Mucosa of descending colon (tissue), 3 donors: ENCODE data around the gene SAMD4B. TPM values are rescaled to one million over a fixed set of nuclear protein-coding genes. Genes with fewer than 3 reads are reported as not detected.

ENCODE experiments used
- ATAC-seq: fragments of 200-7000 bp; cut with Tn5 transposase; one replicate; pipeline ENCODE4 v1.9.1; 2020; ENCODE audit warnings: mild to moderate bottlenecking, moderate library complexity
- DNase-seq, 3 donors: peaks; one replicate each; pipeline ENCODE4 v3.0.0-alpha.2; 2020
- H3K36me3 ChIP-seq: fragments of 200-600 bp; one replicate; pipeline ENCODE4 v1.8.0; 2021; ENCODE audit warnings: low read depth, mild to moderate bottlenecking
- H3K4me1 ChIP-seq: fragments of 200-600 bp; one replicate; pipeline ENCODE4 v1.8.0; 2021; ENCODE audit warnings: low read depth, mild to moderate bottlenecking
- H3K4me3 ChIP-seq: fragments of 200-600 bp; one replicate; pipeline ENCODE4 v1.8.0; 2021; ENCODE audit warnings: mild to moderate bottlenecking
- H3K9me3 ChIP-seq: fragments of 200-600 bp; one replicate; pipeline ENCODE4 v1.8.0; 2021; ENCODE audit warnings: mild to moderate bottlenecking
- intact Hi-C, 2 donors: fragments of 100-400 bp; cut with DNase I in 1 of 2; cut with micrococcal nuclease in 1 of 2; formaldehyde crosslinking; loops; one replicate each; pipeline versions ENCODE4 v1.11.0 to v1.11.1; 2022; cut with DNase I, micrococcal nuclease
- total RNA-seq, 3 donors: library from RNA; stranded (reverse); fragmentation: NEBNext Ultra II Directional in 2 of 3; extraction: Animal tissue kit (Norgen Biotek cat#: 25700) in 2 of 3; gene quantifications; one replicate each; pipeline versions ENCODE4 v1.2.1 to v1.2.4, GENCODE V29; 2021 to 2023
- TF ChIP-seq, protein P1 (sequence below): fragments of 200-600 bp; IDR thresholded peaks from one replicate; pipeline ENCODE4 v1.8.0; 2022; ENCODE audit warnings: antibody characterized with exemption, mild to moderate bottlenecking
- donor health status: DM: no; HTN: no; CAD: no; lungs with moderate emphysema.
- donor health status: DM: no; HTN: no; CAD: no.
- donor health status: DM: no; HTN: yes; CAD: no.

SAMD4B gene
- total RNA-seq, 3 donors from 2014 or later = 55.1 to 91.5 (median 67.4) TPM

DNA sequence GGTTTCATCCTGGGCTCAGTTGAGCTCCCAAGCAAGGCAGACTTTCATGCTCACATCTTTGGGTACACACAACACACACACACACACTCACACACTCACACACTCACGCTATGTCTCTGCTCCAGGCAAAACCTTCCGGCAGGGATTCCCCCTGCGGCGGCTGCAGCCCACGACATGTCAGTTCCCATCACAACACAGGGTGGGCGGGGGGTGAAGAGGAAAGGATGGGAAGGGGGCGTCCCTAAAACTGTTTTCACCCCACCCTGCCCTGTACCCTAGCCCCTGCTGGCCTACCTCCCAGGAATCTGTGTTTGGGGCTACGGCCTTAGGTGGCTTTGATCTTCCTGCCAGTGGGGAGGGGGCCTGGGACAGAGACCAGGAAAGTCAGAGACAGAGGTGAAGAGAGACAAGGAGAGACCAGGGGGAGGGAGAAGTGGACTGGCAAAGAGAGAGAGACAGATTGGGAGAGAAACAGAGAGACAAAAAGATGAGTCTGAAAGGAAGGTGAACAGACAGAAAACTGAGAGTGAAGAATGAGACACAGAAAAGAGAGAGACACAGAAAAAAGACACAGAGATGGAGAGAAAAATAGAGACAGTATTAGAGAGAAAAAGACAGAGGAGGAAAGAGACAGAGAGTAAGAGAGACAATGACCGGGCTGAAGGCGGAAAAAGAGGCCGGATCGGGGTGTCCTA lies 25.4 kb upstream of the SAMD4B start:
- no peak for ATAC-seq
- DNase-seq = no peak
- TF ChIP-seq, protein P1, sequence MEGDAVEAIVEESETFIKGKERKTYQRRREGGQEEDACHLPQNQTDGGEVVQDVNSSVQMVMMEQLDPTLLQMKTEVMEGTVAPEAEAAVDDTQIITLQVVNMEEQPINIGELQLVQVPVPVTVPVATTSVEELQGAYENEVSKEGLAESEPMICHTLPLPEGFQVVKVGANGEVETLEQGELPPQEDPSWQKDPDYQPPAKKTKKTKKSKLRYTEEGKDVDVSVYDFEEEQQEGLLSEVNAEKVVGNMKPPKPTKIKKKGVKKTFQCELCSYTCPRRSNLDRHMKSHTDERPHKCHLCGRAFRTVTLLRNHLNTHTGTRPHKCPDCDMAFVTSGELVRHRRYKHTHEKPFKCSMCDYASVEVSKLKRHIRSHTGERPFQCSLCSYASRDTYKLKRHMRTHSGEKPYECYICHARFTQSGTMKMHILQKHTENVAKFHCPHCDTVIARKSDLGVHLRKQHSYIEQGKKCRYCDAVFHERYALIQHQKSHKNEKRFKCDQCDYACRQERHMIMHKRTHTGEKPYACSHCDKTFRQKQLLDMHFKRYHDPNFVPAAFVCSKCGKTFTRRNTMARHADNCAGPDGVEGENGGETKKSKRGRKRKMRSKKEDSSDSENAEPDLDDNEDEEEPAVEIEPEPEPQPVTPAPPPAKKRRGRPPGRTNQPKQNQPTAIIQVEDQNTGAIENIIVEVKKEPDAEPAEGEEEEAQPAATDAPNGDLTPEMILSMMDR = no peak
- no peaks in the 10 kb centered on the region for H3K4me1 ChIP-seq
- no peaks in the 10 kb centered on the region for H3K9me3 ChIP-seq
- H3K36me3 ChIP-seq = no peaks in the 10 kb centered on the region
- no peak overlapping the region for H3K4me3 ChIP-seq
- intact Hi-C loops = no loop called here

GRCh38 chr19:39317476-39317875 lies 24.7 kb upstream of the SAMD4B start:
- no peak for DNase-seq
- H3K36me3 ChIP-seq = no peaks in the 10 kb centered on the region
- intact Hi-C loops = no loop called here
- no peak overlapping the region for H3K4me3 ChIP-seq
- ATAC-seq = no peak
- TF ChIP-seq, protein P1 = no peak
- H3K9me3 ChIP-seq = no peaks in the 10 kb centered on the region
- no peaks in the 10 kb centered on the region for H3K4me1 ChIP-seq

DNA sequence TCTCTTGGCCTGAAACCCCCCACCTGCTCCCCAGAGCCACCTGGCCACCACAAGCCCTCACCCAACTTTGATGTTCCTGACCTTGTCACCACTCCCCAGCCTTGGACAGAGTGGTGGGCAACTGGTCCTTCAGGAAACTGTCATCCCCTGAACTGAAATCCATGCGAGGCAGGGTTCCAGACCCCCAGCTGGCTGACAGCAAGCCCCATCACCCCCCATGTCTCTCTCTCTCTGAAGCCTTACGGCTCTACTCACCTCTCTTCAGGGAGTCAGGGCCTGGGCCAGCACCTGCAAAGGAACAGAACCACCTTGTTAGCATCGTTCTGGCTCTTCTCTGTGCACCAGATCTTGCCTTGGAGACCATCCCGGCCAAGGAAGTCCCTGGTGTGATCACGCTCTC lies 24.1 kb upstream of the SAMD4B start:
- TF ChIP-seq, protein P1 = no peak
- Histone ChIP-seq H3K4me1 (no peaks in the 10 kb centered on the region), H3K36me3 (no peaks in the 10 kb centered on the region), H3K4me3 (no peak overlapping the region), H3K9me3 (no peaks in the 10 kb centered on the region)
- intact Hi-C loops = no loop called here
- ATAC-seq (no peak), DNase-seq (no peak)

GRCh38 chr19:39318690-39319089 lies 23.5 kb upstream of the SAMD4B start:
- Histone ChIP-seq H3K4me1 (no peaks in the 10 kb centered on the region), H3K9me3 (no peaks in the 10 kb centered on the region), H3K36me3 (no peaks in the 10 kb centered on the region), H3K4me3 (no peak overlapping the region)
- intact Hi-C loops = no loop called here
- TF ChIP-seq, protein P1 = no peak
- ATAC-seq = no peak
- no peak for DNase-seq

DNA sequence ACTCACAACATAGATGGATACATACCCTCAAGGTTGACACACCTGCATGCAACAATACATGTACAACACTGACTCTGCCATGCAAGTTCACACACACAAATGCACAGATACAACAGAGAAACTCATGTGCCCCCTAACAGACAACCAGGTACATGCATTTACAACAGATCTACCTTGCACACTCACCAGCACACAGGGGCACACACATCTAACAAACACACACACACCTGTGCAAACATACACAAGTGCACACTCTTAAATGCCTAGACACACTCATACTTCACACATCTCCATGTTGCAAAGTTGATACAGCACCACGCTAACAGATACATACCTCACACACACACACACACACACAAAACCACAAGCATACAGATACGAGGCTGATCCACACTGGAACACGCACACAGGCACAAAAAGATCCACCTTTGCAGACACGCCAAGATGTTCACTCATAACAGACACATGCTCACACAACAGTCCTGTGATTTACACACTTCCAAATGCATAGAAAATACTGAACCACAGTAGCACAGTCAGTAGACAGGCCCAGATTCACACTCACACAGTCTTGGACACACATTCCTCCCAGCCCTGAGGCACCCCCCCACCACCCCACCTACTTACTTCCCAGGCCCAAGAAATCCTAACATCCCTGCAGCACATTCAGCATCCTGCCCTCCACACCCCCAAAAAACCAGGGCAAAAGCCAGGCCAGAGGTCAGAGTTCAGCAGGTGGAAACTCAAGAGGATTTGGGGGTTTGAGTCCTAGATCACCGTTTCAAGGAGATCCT lies 22.9 kb upstream of the SAMD4B start:
- DNase-seq (no peak), ATAC-seq (no peak)
- no peak overlapping the region for H3K4me3 ChIP-seq
- no peaks in the 10 kb centered on the region for H3K36me3 ChIP-seq
- H3K4me1 ChIP-seq = no peaks in the 10 kb centered on the region
- H3K9me3 ChIP-seq = no peaks in the 10 kb centered on the region
- intact Hi-C loops = no loop called here
- TF ChIP-seq, protein P1 = no peak
